SU-DHL-6 (cell line): ENCODE measurements around the gene GSTA5.

Source experiments
- CTCF ChIP-seq: fragments of 200-600 bp; sonication (generic); IDR thresholded peaks from one replicate; pipeline ENCODE4 v1.5.1; 2017; ENCODE audit warnings: antibody characterized with exemption, mild to moderate bottlenecking, low read length, moderate library complexity; ENCODE audit not compliant: insufficient read depth, poor library complexity, severe bottlenecking
- EZH2phosphoT487 ChIP-seq: fragments of 200-600 bp; sonication (generic), shearing (Covaris generic); conservative IDR thresholded peaks from 2 replicates; pipeline ENCODE4 v1.6.1; 2018; ENCODE audit warnings: mild to moderate bottlenecking, antibody characterized with exemption, low read length, moderate library complexity, mixed read lengths

GRCh38 chr6:52877168-52877567 is 36.6 kb upstream of the GSTA5 start:
- TF ChIP-seq CTCF (no peak), EZH2phosphoT487 (no peak)
